ENCODE results near the gene MTIF2. TPM values are rescaled to one million over a fixed set of nuclear protein-coding genes. Genes with fewer than 3 reads are reported as not detected.
"Not testable (repeated sequence)": the region's sequence is repeated elsewhere in the genome, so short reads cannot be mapped to it uniquely, and the experiment has no call there.

Gene MTIF2
- total RNA-seq, 1 experiment from 2014 or later: 34.3 TPM

GRCh38 chr2:55282110-55282917, 13.3 kb upstream of the MTIF2 start:
- H3K4me1 Mint-ChIP-seq (ENCODE audit: low read depth, unreplicated experiment): peaks cover 17% of the 10 kb centered on the region
- no peaks in the 10 kb centered on the region for H3K9me3 Mint-ChIP-seq (ENCODE audit: low read depth, unreplicated experiment)
- BruUV-seq (replicated peaks): TSS peak; percentile 60
- intact Hi-C loops (cut with micrococcal nuclease; ENCODE audit: unreplicated experiment): loop anchor here (5.0 to 10.0 kb wide), 2 partner anchors 150 to 232 kb away; partner anchors contain the start of gene CFAP36
- H3K27me3 Mint-ChIP-seq (ENCODE audit: unreplicated experiment): no peaks in the 10 kb centered on the region
- peaks cover 18% of the 10 kb centered on the region for H3K36me3 Mint-ChIP-seq (ENCODE audit: insufficient read depth, unreplicated experiment)
- CTCF ChIA-PET: no interaction called here
- peak overlapping the region; percentile 89 for H3K27ac Mint-ChIP-seq (ENCODE audit: unreplicated experiment)
- peak overlapping the region; percentile 84 for H3K4me3 Mint-ChIP-seq (ENCODE audit: low read depth, unreplicated experiment)
- TF ChIP-seq, protein P1, sequence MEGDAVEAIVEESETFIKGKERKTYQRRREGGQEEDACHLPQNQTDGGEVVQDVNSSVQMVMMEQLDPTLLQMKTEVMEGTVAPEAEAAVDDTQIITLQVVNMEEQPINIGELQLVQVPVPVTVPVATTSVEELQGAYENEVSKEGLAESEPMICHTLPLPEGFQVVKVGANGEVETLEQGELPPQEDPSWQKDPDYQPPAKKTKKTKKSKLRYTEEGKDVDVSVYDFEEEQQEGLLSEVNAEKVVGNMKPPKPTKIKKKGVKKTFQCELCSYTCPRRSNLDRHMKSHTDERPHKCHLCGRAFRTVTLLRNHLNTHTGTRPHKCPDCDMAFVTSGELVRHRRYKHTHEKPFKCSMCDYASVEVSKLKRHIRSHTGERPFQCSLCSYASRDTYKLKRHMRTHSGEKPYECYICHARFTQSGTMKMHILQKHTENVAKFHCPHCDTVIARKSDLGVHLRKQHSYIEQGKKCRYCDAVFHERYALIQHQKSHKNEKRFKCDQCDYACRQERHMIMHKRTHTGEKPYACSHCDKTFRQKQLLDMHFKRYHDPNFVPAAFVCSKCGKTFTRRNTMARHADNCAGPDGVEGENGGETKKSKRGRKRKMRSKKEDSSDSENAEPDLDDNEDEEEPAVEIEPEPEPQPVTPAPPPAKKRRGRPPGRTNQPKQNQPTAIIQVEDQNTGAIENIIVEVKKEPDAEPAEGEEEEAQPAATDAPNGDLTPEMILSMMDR (IDR thresholded peaks at IDR 0.05; ENCODE audit: unreplicated experiment): no peak
- DNase-seq: peak; percentile 85

GRCh38 chr2:55280851-55281546, 12.0 kb upstream of the MTIF2 start:
- not testable (repeated sequence) for BruUV-seq (replicated peaks)
- H3K27ac Mint-ChIP-seq (ENCODE audit: unreplicated experiment): peak overlapping the region; percentile 58

GRCh38 chr2:55279859-55280424, 10.9 kb upstream of the MTIF2 start:
- BruUV-seq (replicated peaks); H3K4me3 Mint-ChIP-seq (ENCODE audit: low read depth, unreplicated experiment); H3K9me3 Mint-ChIP-seq (ENCODE audit: low read depth, unreplicated experiment); DNase-seq; H3K27me3 Mint-ChIP-seq (ENCODE audit: unreplicated experiment); CTCF ChIA-PET; H3K27ac Mint-ChIP-seq (ENCODE audit: unreplicated experiment): not testable (repeated sequence)
- H3K4me1 Mint-ChIP-seq (ENCODE audit: low read depth, unreplicated experiment): peaks cover 17% of the 10 kb centered on the region
- H3K36me3 Mint-ChIP-seq (ENCODE audit: insufficient read depth, unreplicated experiment): peaks cover 18% of the 10 kb centered on the region
- intact Hi-C loops (cut with micrococcal nuclease; ENCODE audit: unreplicated experiment): loop anchor here (5.0 to 10.0 kb wide), 2 partner anchors 152 to 235 kb away; partner anchors contain the start of gene CFAP36

More at GRCh38 chr2:55280851-55281546, 12.0 kb upstream of the MTIF2 start:
- not testable (repeated sequence) for H3K27me3 Mint-ChIP-seq (ENCODE audit: unreplicated experiment); DNase-seq; H3K9me3 Mint-ChIP-seq (ENCODE audit: low read depth, unreplicated experiment)
- H3K36me3 Mint-ChIP-seq (ENCODE audit: insufficient read depth, unreplicated experiment): peaks cover 18% of the 10 kb centered on the region
- intact Hi-C loops (cut with micrococcal nuclease; ENCODE audit: unreplicated experiment): loop anchor here (5.0 to 10.0 kb wide), 2 partner anchors 151 to 234 kb away; partner anchors contain the start of gene CFAP36
- CTCF ChIA-PET: interaction anchor here (0.6 kb wide), 1 partner anchor 30 kb away, joined by 5 read pairs; no protein-coding TSS in a partner anchor
- H3K4me1 Mint-ChIP-seq (ENCODE audit: low read depth, unreplicated experiment): peaks cover 17% of the 10 kb centered on the region
- H3K4me3 Mint-ChIP-seq (ENCODE audit: low read depth, unreplicated experiment): peak overlapping the region; percentile 84

DNA sequence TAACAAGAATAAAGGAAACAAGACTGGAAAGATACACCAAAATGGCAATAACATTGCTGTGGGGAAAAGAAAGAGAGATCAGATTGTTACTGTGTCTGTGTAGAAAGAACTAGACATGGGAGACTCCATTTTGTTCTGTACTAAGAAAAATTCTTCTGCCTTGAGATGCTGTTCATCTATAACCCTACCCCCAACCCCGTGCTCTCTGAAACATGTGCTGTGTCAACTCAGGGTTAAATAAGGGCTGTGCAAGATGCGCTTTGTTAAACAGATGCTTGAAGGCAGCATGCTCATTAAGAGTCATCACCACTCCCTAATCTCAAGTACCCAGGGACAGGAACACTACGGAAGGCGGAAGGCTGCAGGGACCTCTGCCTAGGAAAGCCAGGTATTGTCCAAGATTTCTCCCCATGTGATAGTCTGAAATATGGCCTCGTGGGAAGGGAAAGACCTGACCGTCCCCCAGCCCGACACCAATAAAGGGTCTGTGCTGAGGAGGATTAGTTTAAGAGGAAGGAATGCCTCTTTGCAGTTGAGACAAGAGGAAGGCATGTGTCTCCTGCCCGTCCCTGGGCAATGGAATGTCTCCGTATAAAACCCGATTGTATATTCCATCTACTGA, 10.3 kb upstream of the MTIF2 start:
- H3K27me3 Mint-ChIP-seq (ENCODE audit: unreplicated experiment); H3K4me3 Mint-ChIP-seq (ENCODE audit: low read depth, unreplicated experiment); H3K27ac Mint-ChIP-seq (ENCODE audit: unreplicated experiment); DNase-seq; BruUV-seq (replicated peaks); CTCF ChIA-PET; intact Hi-C loops (cut with micrococcal nuclease; ENCODE audit: unreplicated experiment); H3K9me3 Mint-ChIP-seq (ENCODE audit: low read depth, unreplicated experiment): not testable (repeated sequence)
- H3K36me3 Mint-ChIP-seq (ENCODE audit: insufficient read depth, unreplicated experiment): peaks cover 18% of the 10 kb centered on the region
- peaks cover 17% of the 10 kb centered on the region for H3K4me1 Mint-ChIP-seq (ENCODE audit: low read depth, unreplicated experiment)

GRCh38 chr2:55277310-55277709, 8.3 kb upstream of the MTIF2 start:
- H3K4me3 Mint-ChIP-seq (ENCODE audit: low read depth, unreplicated experiment): no peak overlapping the region

DNA sequence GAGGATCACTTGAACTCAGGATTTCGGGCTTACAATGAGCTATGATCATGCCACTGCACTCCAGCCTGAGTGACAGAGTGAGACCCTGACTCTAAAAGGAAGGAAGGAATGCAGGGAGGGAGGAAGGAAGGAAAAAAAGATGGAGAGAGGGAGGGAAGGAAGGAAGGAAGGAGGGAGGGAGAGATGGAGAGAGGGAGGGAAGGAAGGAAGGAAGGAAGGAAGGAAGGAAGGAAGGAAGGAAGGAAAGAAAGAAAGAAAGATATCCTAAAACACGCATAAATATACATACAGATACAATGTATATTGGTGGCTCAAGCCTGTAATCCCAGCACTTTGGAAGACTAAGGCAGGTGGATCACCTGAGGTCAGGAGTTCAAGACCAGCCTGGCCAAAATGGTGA, 5.3 kb upstream of the MTIF2 start:
- H3K4me1 Mint-ChIP-seq (ENCODE audit: low read depth, unreplicated experiment); H3K4me3 Mint-ChIP-seq (ENCODE audit: low read depth, unreplicated experiment); DNase-seq; H3K27ac Mint-ChIP-seq (ENCODE audit: unreplicated experiment); H3K27me3 Mint-ChIP-seq (ENCODE audit: unreplicated experiment); intact Hi-C loops (cut with micrococcal nuclease; ENCODE audit: unreplicated experiment); H3K9me3 Mint-ChIP-seq (ENCODE audit: low read depth, unreplicated experiment); BruUV-seq (replicated peaks): not testable (repeated sequence)
- H3K36me3 Mint-ChIP-seq (ENCODE audit: insufficient read depth, unreplicated experiment): peaks cover 11% of the 10 kb centered on the region
- CTCF ChIA-PET: interaction anchor here (0.6 kb wide), 1 partner anchor 414 kb away, joined by 3 read pairs; no protein-coding TSS in a partner anchor

More at GRCh38 chr2:55277310-55277709, 8.3 kb upstream of the MTIF2 start:
- Mint-ChIP-seq H3K27ac (ENCODE audit: unreplicated experiment) (no peak overlapping the region), H3K36me3 (ENCODE audit: insufficient read depth, unreplicated experiment) (peaks cover 9% of the 10 kb centered on the region), H3K9me3 (ENCODE audit: low read depth, unreplicated experiment) (no peaks in the 10 kb centered on the region), H3K27me3 (ENCODE audit: unreplicated experiment) (no peaks in the 10 kb centered on the region), H3K4me1 (ENCODE audit: low read depth, unreplicated experiment) (peaks cover 17% of the 10 kb centered on the region)
- intact Hi-C loops (cut with micrococcal nuclease; ENCODE audit: unreplicated experiment): no loop called here
- TF ChIP-seq, protein P1 (IDR thresholded peaks at IDR 0.05; ENCODE audit: unreplicated experiment): no peak
- BruUV-seq (replicated peaks): no TSS peak
- DNase-seq: no peak
- CTCF ChIA-PET: interaction anchor here (0.7 kb wide), 1 partner anchor 484 kb away, joined by 3 read pairs; no protein-coding TSS in a partner anchor

Measured in Calu3 (cell line).